Stimulated activated CD4-positive, alpha-beta T cell treated with anti-CD3 and anti-CD28 coated beads, Interleukin-1b, Interleukin-23, amount 100 ng/mL, for 48 hours (primary cell): ENCODE measurements around the gene STRN3.

ENCODE experiments used
- DNase-seq: peaks from one replicate; pipeline ENCODE4 v3.0.0-alpha.2; 2020

Gene STRN3

DNA sequence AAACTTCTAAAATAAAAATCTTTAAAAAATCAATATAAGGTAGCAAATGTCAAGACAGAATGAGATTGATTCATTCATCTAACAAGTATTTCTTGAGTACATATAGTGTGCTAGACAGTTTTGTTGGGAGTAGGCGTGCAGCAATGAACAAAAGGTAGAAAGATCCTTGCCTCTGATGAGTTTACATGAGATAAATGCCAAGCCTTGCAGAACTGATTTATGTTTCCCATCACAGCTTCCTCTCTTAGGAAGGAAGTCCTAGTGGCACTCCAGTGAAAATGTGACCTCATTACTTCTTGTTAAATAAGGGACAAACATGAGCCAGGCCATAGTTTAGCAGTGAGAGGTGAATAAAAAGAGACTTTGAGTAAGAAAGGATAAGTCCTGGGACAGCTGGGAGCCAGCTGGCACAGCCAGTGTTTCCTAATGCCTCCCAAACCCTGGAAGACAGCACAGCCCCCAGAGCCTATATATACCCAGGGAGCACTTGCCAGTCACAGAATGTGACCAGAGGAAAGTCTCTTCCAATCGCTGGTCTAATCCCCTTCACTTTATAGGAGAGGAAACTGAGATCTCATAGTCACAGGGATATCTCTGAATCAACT is 156.5 kb downstream of the STRN3 start:
- no peak for DNase-seq

DNA sequence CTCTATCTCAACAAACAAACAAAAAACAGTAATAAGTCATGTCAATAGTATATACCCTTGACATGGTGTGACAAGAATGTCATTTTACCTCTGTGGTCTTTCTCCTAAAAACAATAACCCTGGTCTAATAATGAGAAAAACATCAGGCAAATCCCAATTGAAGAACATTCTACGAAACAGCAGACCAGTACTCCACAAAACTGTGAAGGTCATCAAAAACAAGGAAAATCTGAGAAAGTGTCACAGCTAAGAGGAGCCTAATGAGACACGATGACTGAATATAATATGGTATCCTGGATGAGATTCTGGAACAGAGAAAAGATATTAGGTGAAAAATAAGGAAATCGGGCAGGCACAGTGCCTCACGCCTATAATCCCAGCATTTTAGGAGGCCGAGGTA is 157.4 kb downstream of the STRN3 start:
- no peak for DNase-seq

DNA sequence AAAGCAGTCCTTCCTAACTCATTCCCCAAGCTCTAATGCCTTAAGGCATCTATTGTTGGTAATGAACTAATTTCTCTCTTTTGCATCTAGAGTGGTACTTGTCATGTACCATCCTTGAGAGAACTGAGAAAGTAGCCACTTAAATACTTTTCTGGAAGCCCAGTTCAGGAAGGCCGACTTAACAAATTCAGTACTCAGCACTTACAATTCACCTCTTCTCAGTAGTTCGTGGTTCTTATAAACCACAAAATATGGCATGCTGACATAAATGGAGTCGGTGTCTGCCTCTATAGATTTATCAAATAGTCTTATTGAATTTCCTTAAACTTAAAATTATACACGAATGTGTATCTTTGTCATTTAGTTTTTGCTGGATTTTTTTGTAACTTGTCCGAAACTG is 161.2 kb downstream of the STRN3 start:
- DNase-seq: no peak

DNA sequence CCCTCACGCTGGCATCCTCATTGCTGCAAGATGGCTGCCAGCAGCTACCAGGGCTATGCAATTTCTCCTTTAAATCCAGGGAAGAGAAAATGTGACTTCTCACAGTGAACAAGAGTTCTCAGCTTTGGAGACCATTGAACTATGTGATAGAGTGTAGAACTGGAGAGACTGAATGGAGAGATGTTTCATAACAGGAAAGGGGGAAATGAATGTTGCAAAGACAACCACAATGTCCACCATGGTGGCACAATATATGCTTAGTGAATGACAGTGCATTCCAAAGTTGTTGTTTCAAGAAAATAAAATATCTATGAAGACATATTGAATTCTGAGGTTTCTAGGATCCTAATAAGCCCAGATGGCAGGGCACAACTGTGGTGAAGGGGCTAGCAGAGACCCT is 165.0 kb downstream of the STRN3 start:
- DNase-seq: no peak

DNA sequence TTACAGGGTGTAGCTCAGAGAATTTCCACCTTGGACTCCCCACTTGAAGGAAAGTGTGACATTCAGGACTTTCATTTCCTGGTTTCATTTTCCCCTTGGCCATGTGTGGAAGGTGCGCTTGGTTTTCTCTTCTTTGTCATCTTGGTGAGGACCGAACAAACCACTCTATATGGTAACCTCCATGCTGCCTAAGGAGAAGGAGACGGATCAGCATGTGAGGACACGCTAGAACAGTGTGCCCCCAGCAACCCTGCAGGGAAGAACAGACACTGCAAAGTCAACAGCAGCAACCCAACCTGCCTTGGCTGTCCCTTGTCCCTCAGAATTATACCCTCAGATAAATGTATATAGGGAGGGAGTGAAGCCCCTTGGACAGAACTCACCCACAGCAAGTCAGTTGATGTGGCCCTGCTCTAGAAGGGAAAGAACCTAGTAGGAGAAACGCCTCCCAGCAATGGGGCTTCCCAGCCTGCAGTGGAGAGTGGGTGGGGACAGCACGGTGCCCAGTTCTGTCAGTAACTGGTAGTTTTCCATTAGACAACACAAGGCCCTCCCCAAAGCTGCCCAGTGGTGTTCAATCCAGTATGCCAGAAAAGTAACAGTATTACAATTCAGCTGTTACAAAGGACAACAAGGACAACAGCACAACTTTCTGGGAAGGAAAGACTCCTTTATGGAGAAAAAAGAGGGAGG is 170.7 kb downstream of the STRN3 start:
- DNase-seq: peak; percentile 28

DNA sequence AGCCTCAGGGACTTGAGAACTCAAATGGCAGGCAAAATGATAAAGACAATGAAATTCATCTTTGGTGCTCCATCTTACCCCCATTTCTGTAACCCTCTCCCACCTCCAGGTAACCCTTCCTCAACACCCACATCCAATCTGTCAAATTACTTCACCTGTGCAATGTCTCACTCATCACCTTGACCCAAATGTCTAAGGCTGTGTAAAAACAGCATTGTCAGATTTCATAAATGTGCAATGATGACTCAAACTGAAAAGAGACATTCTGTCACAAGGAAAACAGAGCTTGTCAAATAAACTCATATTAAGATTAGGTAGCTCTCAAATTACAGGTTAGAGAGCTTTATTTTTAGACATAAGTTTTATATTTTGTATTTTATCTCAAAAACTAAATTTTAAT is 171.7 kb downstream of the STRN3 start:
- DNase-seq: no peak

DNA sequence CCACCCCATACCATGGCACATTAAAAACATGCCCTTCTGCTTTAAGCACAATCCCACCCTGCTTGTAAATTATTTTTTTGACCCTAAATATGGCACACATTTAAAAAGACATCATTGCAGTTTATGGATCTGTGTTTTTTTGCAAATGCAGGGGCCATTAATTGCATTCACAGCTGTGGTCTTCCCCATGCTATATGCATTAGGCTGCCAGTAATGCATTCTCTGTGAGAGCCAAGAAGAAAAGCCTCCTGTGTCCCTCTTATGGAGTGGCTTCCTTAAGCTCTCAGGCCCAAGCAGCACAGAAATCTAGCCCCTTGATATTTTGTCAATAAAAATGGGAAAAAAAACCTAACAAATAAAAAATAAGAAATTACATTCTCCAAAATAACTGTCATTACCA is 172.2 kb downstream of the STRN3 start:
- no peak for DNase-seq

DNA sequence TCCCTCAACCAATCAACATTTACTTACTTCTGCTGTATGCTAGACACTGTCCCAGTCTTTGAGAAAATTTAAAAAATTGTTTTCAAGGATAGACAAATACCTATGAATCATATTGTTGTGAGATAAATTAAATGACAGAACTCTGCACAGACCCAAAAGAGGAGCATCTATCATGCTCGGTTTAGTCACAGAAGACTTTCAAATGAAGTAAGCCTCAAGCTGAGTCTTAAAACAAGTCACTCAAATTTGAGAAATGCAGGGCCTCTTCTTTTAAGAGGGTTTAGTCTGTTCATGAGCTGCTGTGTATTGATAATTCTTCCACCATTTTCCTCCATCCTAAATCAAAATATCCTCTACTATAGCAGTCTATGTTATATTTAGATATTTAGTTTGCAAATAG is 176.2 kb downstream of the STRN3 start:
- DNase-seq: no peak

DNA sequence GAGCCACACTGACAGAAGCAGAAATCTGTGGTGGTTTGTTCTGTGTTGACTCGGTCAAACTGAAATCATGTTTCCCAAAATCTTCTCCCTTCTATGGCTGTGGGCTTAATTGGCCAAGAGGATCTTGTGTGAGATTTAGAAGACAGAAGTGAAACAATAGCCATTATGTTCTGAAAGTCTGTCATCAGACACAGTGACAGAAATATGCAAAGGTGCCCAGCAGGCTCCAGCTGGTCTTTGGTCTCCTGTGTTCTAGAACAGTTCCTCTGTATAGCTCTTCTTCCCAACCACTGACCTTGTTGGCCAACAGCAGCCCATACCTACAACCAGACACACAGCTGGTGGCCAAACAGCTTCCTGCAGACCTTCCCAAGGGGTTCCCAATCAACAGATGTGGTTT is 176.8 kb downstream of the STRN3 start:
- no peak for DNase-seq

DNA sequence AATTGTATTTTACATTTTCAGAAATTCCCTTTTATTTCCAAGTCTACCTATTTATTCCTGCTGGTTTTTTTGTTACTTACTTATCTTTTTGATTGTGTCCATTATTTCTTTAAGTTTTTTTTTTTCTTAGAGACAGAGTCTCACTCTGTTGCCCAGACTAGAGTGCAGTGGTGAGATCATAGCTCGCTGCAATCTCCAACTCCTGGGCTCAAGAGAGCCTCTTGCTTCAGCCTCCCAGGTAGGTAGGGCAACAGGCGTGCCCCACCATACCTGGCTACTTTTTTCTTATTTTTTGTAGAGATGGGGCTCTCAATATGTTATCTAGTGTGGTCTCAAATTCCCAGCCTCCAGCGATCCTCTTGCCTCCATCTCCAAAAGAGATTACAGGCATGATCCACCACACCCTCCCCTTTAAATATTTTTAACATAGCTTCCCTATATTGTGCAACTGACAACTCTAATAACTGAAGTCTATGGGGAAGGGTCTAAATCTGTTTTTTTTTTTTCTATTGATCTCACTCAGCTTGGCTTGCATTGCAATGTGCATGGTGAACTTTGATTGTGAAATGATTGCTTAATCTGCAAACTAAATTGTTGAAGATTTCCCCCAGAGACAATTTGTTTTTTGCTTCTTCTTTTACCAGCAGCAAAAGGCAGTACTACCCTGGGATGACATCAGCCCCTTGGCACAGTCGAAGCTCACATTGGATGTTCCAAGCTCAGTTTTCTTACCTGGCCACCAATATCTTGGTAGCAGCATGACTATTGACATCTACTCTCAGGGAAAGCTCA is 177.5 kb downstream of the STRN3 start:
- DNase-seq: no peak
